D721Med (cell line): Measurements from ENCODE around the gene TYSND1.
"Not testable (repeated sequence)": the region's sequence is repeated elsewhere in the genome, so short reads cannot be mapped to it uniquely, and the experiment has no call there.

Experiments used
- DNase-seq: peaks from one replicate; pipeline ENCODE4 v3.0.0; 2011; ENCODE audit warnings: low spot score; ENCODE audit not compliant: insufficient read length
- FAIRE-seq: peaks from 2 replicates; lab custom pipeline; 2011; peaks lifted over from hg19 to GRCh38; lab: Jason Lieb, UNC
- CTCF ChIP-seq: IDR thresholded peaks from 2 replicates; pipeline ENCODE4 v1.5.1; 2012; ENCODE audit warnings: mild to moderate bottlenecking, control low read depth; ENCODE audit not compliant: insufficient read depth; ENCODE audit errors: missing control alignments

TYSND1 gene

DNA sequence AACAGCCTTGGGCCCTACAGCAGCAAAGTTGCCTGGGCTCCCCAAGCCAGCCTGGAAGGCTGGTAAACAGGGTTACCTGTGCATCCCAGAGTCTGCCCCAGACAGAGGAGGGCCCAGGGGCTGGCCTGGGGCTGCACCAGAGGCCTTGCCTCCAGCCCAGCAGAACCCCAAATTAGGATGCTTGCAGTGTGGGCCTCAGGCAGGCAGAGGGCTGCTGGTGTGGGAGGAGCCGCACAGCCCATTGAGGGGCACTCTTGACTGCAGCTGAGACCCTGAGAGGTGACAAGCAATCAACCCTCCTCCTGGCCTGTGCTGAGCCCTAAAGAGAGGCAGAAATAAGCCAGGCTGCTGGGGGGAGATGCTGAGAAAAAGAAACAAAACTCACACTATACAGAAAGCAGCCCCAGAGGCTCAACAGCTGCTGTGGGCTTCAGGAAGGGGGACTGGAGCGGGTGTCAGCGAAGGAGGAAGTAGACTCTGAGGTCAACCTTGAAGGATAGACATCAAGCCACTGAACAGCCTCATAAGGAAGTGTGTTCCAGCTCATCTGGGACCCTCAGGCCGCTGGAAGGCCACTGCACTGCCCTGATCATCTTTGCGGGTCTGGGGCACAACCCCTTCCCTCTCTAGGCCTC lies 20.5 kb downstream of the TYSND1 start:
- no peak for TF ChIP-seq CTCF
- DNase-seq (no peak), FAIRE-seq (no peak)

DNA sequence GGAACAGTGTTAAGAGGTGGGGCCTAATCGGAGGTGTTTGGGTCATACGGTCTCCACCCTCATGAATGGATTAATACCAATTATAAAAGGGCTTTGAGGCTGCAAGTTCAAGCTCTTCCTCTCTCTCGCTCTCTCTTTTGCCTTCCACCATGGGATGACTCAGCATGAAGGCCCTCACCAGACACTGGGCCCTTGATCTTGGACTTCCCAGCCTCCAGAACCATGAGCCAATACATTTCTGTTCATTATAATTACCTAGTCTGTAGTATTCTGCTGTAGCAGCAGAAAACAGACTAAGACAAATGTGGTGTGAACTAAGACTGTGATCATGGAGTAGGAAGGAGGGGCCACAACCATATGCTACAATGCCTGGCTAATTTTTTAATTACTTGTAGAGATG lies 21.6 kb downstream of the TYSND1 start:
- no peak for FAIRE-seq
- TF ChIP-seq CTCF: no peak

DNA sequence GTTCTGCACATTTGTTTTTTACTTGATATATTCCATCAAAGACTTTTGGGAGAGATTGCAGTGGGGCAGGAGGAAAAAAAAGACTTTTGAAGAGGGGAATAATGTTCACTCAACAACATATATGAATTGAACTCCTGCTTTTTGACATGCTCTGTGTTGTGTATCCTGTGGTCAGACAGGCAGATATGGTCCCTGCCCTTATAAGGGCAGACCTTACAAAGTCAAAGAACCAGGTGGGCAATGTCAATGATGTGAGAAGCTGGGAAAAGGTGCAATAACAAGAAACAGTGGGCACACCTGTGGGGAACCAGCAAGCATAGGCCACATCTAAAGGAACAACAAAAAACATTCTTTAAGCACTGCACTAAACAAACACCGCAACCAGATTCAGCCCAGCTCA lies 22.1 kb downstream of the TYSND1 start:
- FAIRE-seq (no peak), DNase-seq (no peak)
- TF ChIP-seq CTCF: no peak

More for the DNA sequence above, 21.6 kb downstream of the TYSND1 start:
- DNase-seq: no peak

GRCh38 chr10:70123817-70124216 lies 22.7 kb downstream of the TYSND1 start:
- DNase-seq (no peak), FAIRE-seq (no peak)
- TF ChIP-seq CTCF: no peak

- DNase-seq, FAIRE-seq: not testable (repeated sequence)
These were observed 23.3 kb downstream of the TYSND1 start for GRCh38 chr10:70123166-70123565.

DNA sequence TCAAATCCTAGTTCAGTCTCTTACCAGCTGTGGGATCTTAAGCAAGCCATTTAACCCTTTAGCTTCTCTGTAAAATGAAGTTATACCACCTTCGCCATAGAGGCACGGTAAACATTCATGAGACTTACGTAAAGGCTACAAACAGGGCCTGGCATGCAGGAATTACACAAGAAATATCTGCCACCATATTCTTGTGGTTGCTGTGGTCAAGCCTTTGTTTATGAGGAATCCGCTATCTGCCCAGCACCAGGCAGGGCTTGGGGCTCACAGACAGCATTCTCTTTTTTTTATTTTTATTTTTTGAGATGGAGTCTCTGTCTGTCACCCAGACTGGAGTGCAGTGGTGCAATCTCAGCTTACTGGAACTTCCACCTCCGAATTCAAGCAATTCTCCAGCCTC lies 23.8 kb downstream of the TYSND1 start:
- FAIRE-seq (no peak), DNase-seq (no peak)
- TF ChIP-seq CTCF: no peak

GRCh38 chr10:70121281-70121949 lies 25.1 kb downstream of the TYSND1 start:
- no peak for FAIRE-seq
- no peak for DNase-seq
- no peak for TF ChIP-seq CTCF
